Type B pancreatic cell (in vitro differentiated cells): Measurements from ENCODE around the gene LCTL. TPM values are rescaled to one million over a fixed set of nuclear protein-coding genes. Genes with fewer than 3 reads are reported as not detected.
"Not testable (repeated sequence)": the region's sequence is repeated elsewhere in the genome, so short reads cannot be mapped to it uniquely, and the experiment has no call there.

ENCODE experiments used
- DNase-seq: peaks from one replicate; pipeline ENCODE4 v3.0.0; 2021; ENCODE audit warnings: mixed read lengths; ENCODE audit not compliant: unreplicated experiment; ENCODE audit errors: extremely low spot score
- H3K27ac Mint-ChIP-seq: 2 replicates; pipeline ENCODE4 v1.8.0; 2021; ENCODE audit warnings: mild to moderate bottlenecking, mixed read lengths
- H3K27me3 Mint-ChIP-seq: 2 replicates; pipeline ENCODE4 v1.8.0; 2021; ENCODE audit warnings: mixed read lengths
- H3K36me3 Mint-ChIP-seq: 2 replicates; pipeline ENCODE4 v1.8.0; 2021; ENCODE audit warnings: mixed read lengths
- H3K4me1 Mint-ChIP-seq: one replicate; pipeline ENCODE4 v1.8.0; 2021; ENCODE audit warnings: mixed read lengths; ENCODE audit not compliant: unreplicated experiment
- H3K4me3 Mint-ChIP-seq: 2 replicates; pipeline ENCODE4 v1.8.0; 2021; ENCODE audit warnings: mild to moderate bottlenecking, mixed read lengths
- H3K9me3 Mint-ChIP-seq: 2 replicates; pipeline ENCODE4 v1.8.0; 2021; ENCODE audit warnings: mixed read lengths
- total RNA-seq: library from RNA; stranded (reverse); gene quantifications from 2 replicates; pipeline ENCODE4 v1.2.1, GENCODE V29; 2021; ENCODE audit warnings: low replicate concordance
- TF ChIP-seq, protein P1 (sequence below): fragments of 200-600 bp; sonication (generic); conservative IDR thresholded peaks from 2 replicates; pipeline ENCODE4 v1.5.0; 2021; ENCODE audit warnings: antibody characterized with exemption, mild to moderate bottlenecking

LCTL gene
- total RNA-seq, 1 donor from 2014 or later, result 1.4 TPM

DNA sequence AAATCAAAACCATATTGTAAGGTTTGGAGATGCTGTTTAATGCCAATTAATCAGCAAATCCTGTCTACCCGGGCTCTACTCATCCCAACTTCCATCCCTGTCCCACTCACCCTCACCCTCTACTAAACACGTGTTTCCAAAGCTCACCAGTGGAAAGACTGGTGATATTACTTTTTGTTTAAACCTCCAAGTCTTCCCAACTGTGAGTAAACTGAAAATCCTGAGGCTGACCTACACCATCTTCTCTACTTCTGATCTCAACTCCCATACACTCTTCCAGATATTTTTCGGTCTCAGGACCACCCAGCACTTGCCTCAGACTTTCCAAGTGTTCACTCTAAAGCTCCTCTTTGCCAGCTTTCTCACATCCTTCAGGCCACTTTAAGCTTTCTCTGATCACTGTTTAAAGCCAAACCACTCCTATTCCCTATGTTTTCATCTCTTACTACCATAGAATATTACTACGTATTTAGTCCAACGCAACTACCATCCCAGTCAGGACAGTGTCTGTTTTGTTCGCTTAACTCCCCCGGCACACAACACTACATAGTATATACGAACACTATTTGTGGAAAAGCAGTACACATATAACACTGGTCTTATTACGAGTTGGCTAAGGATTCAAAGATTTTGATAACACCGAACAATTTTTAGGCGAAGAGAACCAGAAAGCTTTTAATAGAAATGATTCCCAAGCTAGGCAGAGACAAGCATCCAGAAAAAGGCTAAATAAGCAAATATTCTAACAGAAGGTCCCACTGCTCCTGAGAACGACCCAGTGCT is 61.8 kb downstream of the LCTL start:
- Mint-ChIP-seq H3K27me3 (no peaks in the 10 kb centered on the region), H3K36me3 (peaks cover 38% of the 10 kb centered on the region), H3K4me1 (peaks cover 30% of the 10 kb centered on the region), H3K9me3 (no peaks in the 10 kb centered on the region), H3K27ac (peak overlapping the region; percentile 94), H3K4me3 (peak overlapping the region; percentile 98)
- TF ChIP-seq, protein P1, sequence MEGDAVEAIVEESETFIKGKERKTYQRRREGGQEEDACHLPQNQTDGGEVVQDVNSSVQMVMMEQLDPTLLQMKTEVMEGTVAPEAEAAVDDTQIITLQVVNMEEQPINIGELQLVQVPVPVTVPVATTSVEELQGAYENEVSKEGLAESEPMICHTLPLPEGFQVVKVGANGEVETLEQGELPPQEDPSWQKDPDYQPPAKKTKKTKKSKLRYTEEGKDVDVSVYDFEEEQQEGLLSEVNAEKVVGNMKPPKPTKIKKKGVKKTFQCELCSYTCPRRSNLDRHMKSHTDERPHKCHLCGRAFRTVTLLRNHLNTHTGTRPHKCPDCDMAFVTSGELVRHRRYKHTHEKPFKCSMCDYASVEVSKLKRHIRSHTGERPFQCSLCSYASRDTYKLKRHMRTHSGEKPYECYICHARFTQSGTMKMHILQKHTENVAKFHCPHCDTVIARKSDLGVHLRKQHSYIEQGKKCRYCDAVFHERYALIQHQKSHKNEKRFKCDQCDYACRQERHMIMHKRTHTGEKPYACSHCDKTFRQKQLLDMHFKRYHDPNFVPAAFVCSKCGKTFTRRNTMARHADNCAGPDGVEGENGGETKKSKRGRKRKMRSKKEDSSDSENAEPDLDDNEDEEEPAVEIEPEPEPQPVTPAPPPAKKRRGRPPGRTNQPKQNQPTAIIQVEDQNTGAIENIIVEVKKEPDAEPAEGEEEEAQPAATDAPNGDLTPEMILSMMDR, result no peak
- no peak for DNase-seq

DNA sequence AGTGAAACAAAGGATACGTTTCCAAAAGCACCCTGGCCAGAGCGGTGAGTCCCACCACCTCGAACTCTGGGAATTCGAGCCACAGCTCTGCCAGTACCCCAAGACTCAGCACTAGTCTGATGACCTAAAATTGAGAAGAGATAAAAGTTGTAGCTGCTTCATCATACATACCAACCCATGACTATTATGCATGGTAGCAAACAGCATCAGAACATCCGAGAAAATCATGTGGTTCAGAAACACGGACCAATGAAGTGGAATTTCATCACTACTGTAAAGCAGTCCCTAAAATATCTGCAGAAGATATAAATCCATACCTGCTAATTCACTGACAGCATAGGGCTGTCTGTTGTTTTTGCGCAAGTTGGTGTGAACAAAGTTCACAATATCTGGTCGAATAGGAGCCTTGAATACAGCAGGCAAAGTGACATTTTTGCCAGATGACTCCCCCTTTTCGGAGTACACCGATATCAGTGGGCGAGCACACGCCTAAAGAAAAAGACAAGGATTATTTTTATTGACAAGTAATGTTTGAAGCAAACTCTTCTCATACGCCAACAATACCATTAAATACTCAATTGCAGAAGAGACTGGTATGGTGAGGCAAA is 62.7 kb downstream of the LCTL start:
- DNase-seq, H3K27me3 Mint-ChIP-seq, H3K9me3 Mint-ChIP-seq: not testable (repeated sequence)
- Mint-ChIP-seq H3K27ac (peak overlapping the region; percentile 94), H3K4me1 (peaks cover 36% of the 10 kb centered on the region), H3K4me3 (peak overlapping the region; percentile 98), H3K36me3 (peaks cover 42% of the 10 kb centered on the region)

DNA sequence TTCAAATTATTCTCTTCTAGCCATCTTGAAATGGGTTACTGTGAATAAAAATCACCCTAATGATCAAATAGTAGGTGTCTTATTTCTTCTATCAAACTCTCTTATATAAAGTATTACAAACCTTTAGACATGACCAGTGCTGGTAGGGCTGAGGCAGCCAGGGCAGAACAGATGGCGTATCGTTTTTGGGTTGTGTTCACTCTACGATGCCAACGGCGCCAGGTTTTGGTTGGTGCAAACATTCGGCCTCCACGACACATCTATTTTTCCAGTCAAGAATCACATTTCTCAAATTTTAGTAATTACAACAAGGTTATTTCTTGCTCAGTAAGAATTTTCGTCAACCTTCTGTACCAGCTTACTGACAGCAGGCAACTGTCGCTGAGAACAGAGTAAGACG is 63.3 kb downstream of the LCTL start:
- Mint-ChIP-seq H3K4me3 (peak overlapping the region; percentile 98), H3K36me3 (peaks cover 47% of the 10 kb centered on the region), H3K27ac (peak overlapping the region; percentile 94), H3K9me3 (no peaks in the 10 kb centered on the region), H3K27me3 (no peaks in the 10 kb centered on the region), H3K4me1 (peaks cover 40% of the 10 kb centered on the region)
- DNase-seq, result no peak
- TF ChIP-seq, protein P1, result no peak

DNA sequence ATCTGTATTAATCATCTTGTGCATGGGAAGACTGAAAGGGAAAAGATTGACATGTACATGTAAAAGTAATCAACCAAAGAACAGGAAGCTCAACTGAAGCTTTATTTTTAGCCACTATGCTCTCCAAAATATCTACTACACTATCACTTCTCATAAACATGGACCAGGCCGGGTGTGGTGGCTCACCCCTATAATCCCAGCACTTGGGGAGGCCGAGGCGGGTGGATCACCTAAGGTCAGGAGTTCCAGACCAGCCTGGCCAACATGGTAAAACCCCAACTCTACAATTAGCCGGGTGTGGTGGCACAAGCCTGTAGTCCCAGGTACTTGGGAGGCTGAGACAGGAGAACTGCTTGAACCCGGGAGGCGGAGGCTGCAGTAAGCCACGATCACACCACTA is 65.5 kb downstream of the LCTL start:
- peaks cover 49% of the 10 kb centered on the region for H3K36me3 Mint-ChIP-seq
- H3K27me3 Mint-ChIP-seq, DNase-seq, H3K9me3 Mint-ChIP-seq: not testable (repeated sequence)
- H3K4me3 Mint-ChIP-seq, result peak overlapping the region; percentile 12
- peak overlapping the region; percentile 7 for H3K27ac Mint-ChIP-seq
- peaks cover 26% of the 10 kb centered on the region for H3K4me1 Mint-ChIP-seq

DNA sequence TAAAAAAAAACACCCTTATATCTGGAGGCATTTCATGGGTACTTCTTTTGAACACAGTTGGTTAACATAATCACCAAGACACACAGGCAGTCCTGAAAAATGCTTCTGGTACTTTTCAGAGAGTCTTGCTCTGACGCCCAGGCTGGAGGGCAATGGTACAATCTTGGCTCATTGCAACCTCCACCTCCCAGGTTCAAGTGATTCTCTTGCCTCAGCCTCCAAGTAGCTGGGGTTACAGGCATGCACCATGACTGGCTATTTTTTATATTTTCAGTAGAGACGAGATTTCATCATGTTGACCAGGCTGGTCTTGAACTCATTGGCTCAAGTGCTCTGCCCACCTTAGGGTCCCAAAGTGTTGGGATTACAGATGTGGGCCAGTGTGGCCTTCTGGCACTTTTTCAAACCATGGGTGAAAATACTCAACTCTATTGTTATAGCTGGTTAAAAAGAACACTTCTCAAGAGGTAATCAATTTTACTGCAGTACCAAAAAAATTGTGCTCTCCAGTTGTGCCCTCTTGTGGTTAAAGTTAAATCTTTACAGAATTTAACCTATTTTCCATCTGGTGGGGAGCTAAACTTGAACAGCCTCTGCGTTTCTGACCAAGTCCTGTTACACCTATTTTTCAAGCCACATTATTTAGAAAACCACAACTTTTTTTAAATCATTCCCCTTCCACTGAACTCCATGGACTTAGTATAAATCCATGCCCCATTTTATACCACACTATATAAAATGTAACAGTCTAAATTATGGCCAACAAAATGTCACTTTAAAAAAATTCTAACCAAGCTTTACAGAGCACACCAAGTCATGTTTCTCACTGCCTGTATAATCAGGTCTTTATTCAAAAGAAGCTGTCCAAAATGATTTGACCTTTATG is 67.1 kb downstream of the LCTL start:
- Mint-ChIP-seq H3K9me3 (no peaks in the 10 kb centered on the region), H3K4me3 (peak overlapping the region; percentile 96), H3K27me3 (no peaks in the 10 kb centered on the region), H3K27ac (peak overlapping the region; percentile 95), H3K4me1 (peaks cover 21% of the 10 kb centered on the region), H3K36me3 (peaks cover 51% of the 10 kb centered on the region)
- DNase-seq, result peak; percentile 8
- TF ChIP-seq, protein P1, result peak; percentile 72

Other genes starting within 250 kb of the LCTL start
- gene TIPIN, start 209.3 kb downstream of the LCTL start, total RNA-seq, result 8.3 and 14.3 TPM in 2 replicates
- 27.5 and 33.8 TPM in 2 replicates for gene MAP2K1, start 179.1 kb downstream of the LCTL start, total RNA-seq
- gene SNAPC5, start 68.2 kb downstream of the LCTL start, total RNA-seq, result 25.3 and 27.8 TPM in 2 replicates
- gene RPL4, start 61.1 kb downstream of the LCTL start, total RNA-seq, result 2,930 and 3,234 TPM in 2 replicates
- gene ZWILCH, start 60.7 kb downstream of the LCTL start, total RNA-seq, result 15.0 and 23.2 TPM in 2 replicates
- gene SMAD6, start 136.2 kb upstream of the LCTL start, total RNA-seq, result 27.0 and 31.7 TPM in 2 replicates